GM11168 (cell line): ENCODE measurements around the gene PSPC1.
"Not testable (repeated sequence)": the region's sequence is repeated elsewhere in the genome, so short reads cannot be mapped to it uniquely, and the experiment has no call there.

Experiments
- in situ Hi-C: fragments of 300-500 bp; cut with MboI; formaldehyde crosslinking; loops from one replicate; pipeline ENCODE4 v1.12.0; 2022; ENCODE audit warnings: low sequenced_read_pairs; ENCODE audit not compliant: unreplicated experiment

The PSPC1 gene

DNA sequence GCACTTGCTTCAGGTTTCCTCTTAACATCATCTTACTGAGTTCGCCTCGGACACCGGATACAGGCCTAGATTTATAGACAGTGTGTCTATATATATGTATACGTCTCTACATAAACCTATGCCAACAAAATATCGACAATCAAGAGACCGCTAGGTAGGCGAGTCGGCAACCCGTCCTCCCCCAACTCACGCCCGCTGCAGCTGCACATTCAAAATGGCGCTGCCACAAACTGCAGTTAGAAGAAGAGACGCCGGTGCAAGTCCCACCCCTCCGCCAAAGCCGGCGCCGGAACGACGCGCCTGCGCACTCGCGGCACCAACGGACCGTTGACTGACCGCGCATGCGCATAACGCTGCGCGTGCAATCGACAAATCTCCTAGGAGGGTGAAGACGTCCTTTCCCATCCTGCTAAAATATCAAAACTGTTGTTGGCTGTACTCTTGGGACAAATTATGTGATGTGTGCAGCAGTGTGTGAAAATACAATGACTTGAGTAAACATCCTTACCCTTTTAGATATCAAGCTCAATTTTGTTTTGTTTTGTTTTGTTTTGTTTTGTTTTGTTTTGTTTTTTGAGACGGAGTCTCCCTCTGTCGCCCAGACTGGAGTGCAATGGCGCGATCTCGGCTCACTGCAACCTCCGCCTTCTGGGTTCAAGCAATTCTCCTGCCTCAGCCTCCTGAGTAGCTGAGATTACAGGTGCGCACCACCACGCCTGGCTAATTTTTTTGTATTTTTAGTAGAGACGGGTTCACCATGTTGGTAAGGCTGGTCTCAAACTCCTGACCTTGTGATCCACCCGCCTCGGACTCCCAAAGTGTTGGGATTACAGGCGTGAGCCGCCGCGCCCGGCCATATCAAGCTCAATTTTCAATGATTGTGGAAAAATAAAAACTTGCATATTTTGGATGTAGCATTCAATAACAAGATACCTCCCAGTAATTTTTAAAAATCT, at the start of gene PSPC1:
Gene PSPC1, minus strand, starts transcription at position 219 of the 956 bp plus-strand sequence. Its CDS starts 188 bp downstream, at position 31.
- in situ Hi-C loops: not testable (repeated sequence)

GRCh38 chr13:19822673-19823072, 39.9 kb upstream of the PSPC1 start:
- in situ Hi-C loops: no loop called here

DNA sequence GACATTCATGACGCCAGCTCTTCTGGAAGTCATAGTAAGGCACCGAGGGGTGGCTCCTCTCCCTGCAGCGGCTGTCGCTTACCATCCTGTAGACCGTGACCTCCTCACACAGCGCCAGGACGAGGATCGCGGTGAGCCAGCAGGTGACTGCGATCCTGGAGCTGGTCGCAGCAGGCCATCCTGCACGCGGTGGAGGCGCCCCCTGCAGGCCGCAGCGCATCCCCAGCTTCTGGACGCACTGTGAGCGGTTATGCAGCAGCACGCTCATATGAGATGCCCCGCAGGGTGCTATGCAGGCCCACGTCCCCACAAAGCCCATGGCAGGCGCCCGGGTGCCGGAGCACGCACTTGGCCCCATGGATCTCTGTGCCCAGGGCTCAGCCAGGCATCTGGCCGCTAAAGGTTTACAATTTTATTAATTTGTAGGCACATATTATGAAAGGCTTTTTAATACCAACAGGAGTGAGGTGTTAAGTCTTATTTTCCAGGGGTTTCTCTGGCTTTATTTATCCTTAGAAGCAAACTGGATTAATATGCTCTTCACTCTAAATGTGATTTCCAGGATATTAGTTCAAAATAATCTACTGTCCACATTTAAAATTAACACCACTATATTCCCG, 35.6 kb upstream of the PSPC1 start:
- in situ Hi-C loops: no loop called here

DNA sequence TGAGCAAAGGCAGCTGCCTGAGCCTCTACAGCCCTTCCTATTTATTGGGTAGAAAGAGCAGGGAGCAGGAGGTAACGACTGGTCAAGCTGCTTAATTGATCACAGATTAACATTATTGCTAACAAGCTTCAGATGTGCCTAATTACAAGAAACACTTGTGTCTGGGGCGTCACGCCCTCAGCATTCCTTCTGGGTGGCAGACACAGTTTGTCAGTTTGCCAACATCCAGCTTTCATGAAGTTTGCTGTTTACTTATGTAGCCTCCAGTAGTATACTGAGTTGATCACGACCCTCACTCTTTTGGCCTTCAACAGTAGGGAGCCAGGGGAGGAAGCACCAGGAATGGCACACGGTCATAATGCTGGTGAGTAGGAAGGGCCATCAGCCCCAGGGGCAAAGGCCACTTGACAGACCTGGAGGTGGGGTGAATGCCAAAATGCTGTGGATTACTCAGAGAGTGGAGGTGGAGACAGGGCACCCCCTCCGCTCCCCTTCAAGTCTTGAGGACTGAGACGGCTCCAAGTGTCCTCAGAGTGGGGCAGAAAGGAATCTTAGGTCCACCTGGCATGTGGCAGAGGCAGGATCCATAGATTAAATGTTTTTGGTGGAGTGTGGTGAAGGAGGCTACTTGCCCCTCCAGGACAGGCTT, 34.9 kb upstream of the PSPC1 start:
- in situ Hi-C loops: no loop called here

GRCh38 chr13:19817106-19817505, 34.4 kb upstream of the PSPC1 start:
- in situ Hi-C loops: no loop called here

- in situ Hi-C loops: not testable (repeated sequence)
These were observed 33.1 kb upstream of the PSPC1 start for GRCh38 chr13:19815842-19816241.

GRCh38 chr13:19810996-19811881, 28.5 kb upstream of the PSPC1 start:
- in situ Hi-C loops: no loop called here

DNA sequence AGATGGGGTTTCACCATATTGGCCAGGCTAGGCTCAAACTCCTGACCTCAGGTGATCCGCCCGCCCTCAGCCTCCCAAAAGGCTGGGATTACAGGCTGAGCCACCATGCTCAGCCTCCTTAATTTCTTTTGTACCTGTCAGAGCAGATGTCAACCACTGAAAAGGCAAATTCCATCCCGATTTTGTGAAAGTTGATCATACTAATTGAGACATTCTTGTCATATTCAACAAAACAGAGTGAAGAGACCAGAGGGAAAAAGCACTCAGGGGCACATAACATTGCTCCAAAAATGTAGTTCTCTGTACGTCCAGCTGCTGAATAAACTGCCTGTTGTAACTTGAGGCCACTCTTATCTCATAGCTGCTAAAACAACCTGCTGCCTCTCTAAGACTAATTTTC, 27.4 kb upstream of the PSPC1 start:
- in situ Hi-C loops: no loop called here

GRCh38 chr13:19805765-19806164, 23.0 kb upstream of the PSPC1 start:
- in situ Hi-C loops: no loop called here

- in situ Hi-C loops: no loop called here
These were observed 13.2 kb upstream of the PSPC1 start for GRCh38 chr13:19795956-19796355.

DNA sequence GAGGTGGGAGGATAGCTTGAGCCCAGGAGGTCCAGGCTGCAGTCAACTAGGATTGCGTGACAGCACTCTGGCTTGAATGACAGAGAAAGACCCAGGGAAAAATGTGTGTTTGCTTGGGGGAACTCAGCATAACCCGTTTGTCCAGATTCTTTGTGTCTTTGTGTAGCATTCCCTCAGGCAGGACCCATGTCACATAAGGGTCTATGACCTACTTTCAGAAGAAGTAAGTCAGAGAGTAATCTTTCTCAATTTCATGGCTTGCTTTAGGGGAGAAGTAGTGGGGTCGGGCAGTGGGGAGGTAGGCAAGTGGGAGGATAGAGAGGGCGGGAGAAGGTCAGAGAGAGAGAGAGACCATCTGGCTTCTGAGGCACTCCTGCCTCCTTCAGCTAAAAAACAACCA, 11.9 kb upstream of the PSPC1 start:
- in situ Hi-C loops: no loop called here

GRCh38 chr13:19791953-19792537, 9.3 kb upstream of the PSPC1 start:
- in situ Hi-C loops: no loop called here

DNA sequence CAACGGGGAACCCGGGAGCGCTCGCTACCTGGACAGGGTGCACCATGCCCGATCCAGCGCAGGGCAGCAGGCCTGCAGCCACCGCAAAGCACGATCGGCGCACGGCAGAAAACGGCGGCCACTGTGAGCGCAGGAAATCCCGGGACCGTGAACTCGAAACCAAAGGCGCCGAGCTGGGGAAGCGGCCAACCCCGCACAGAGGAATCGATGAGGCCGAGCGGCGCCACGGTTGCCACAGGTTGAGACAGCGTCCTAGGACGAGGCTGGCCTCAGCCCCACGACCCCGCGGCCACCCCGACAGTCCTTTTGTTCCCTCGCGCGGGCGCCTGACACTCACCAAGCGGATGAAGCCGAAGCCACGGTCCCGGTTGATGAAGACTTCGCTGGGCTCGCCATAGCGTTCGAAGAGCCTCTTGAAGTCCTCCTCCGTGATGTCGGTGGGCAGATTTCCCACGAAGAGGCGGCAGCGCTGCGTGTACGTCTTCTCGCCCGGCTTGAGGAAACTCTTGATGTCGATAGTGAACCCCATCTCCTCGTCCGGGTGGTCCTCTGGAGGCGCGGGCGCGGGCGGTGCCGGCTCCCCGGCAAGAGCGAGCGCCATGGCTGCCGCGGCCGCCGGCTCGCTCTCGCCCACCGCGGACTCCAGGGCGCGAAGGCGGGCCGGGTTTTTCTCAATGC, 557 bp downstream of the PSPC1 start:
- in situ Hi-C loops: no loop called here

- in situ Hi-C loops: no loop called here
These were observed 1.2 kb downstream of the PSPC1 start for GRCh38 chr13:19781526-19781925.

- in situ Hi-C loops: not testable (repeated sequence)
These were observed 1.9 kb downstream of the PSPC1 start for GRCh38 chr13:19780753-19781418.

DNA sequence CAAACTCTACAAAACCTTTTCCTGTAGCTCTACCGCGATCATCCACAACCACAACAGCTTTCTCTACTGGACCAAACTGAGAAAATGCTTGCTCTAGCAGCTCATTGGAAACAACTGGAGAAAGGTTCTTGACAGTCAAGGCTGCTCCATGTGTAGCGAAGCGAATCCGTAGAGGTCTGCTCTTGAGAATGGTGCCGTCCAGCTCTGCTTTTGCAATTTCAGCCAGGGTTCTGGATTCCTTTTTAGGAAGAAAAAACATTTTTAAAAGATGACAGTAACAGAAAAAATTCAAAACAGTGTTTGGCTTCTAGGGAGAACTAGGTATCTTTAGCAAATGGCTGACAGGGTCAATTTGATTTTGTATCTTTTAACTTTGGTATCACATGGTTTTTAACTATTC, 10.4 kb downstream of the PSPC1 start:
- in situ Hi-C loops: no loop called here

DNA sequence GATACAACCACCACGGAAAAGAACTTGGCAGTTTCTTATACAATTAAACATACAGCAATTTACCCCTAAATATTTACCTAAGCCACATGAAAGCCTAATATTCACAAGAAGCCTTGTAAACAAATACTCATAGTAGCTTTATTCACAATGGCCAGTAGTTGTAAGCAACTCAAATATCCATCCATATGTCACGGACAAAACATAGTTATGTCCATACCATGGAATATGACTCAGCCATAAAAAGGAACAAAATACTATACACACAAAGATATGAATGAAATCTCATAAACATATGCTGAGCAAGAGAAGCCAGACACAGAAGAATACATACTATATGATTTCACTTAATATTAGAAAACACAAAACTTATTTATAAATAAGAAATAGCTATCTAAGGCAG, 12.9 kb downstream of the PSPC1 start:
- in situ Hi-C loops: no loop called here

- in situ Hi-C loops: no loop called here
These were observed 14.8 kb downstream of the PSPC1 start for GRCh38 chr13:19767966-19768365.

- in situ Hi-C loops: no loop called here
These were observed 16.2 kb downstream of the PSPC1 start for GRCh38 chr13:19766591-19766990.
